Measurements from ENCODE around the gene WDFY2. TPM values are rescaled to one million over a fixed set of nuclear protein-coding genes. Genes with fewer than 3 reads are reported as not detected.

Gene WDFY2
- total and polyA plus RNA-seq, 4 donors: 3.4 to 10.5 (median 5.8) TPM

DNA sequence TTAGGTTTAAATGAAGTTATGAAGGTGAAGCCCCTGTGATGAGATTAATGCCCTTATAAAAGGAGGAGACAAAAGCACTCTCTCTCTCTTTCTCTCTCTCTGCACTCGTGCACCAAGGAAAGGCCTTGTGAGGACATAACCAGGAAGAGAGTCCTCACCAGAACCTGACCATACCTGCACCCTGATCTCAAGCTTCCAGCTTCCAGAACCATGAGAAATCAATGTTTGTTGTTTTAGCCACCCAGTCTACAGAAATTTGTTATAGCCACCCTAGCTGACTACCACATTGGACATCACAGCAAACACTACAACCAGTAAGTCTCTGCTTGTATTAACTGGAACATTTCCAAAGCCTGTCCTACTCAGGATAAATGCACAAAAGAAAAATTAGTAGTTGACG is 34.7 kb upstream of the WDFY2 start:
- no peaks in the 10 kb centered on the region for H3K27me3 ChIP-seq (ENCODE audit: control insufficient read depth in 4 of 4, insufficient read depth in 4 of 4, low read length in 3 of 4)
- WGBS: 89% methylated on average over 2 of the region's 2 CpGs
- H3K4me3 ChIP-seq (ENCODE audit: low read depth in 1 of 3, low read length in 3 of 3): no peak overlapping the region
- no peak for DNase-seq (ENCODE audit: low spot score)
- no peak overlapping the region for H3K27ac ChIP-seq (ENCODE audit: low read depth in 1 of 2, low read length in 2 of 2)
- TF ChIP-seq HNF4G (IDR thresholded peaks at IDR 0.05) (no peak), RXRA (IDR thresholded peaks at IDR 0.05) (no peak), NR2F2 (IDR thresholded peaks at IDR 0.05) (no peak), TAF1 (conservative IDR thresholded peaks at IDR 0.05) (no peak), HNF4A (conservative IDR thresholded peaks at IDR 0.05) (no peak)
- TF ChIP-seq, protein P1, sequence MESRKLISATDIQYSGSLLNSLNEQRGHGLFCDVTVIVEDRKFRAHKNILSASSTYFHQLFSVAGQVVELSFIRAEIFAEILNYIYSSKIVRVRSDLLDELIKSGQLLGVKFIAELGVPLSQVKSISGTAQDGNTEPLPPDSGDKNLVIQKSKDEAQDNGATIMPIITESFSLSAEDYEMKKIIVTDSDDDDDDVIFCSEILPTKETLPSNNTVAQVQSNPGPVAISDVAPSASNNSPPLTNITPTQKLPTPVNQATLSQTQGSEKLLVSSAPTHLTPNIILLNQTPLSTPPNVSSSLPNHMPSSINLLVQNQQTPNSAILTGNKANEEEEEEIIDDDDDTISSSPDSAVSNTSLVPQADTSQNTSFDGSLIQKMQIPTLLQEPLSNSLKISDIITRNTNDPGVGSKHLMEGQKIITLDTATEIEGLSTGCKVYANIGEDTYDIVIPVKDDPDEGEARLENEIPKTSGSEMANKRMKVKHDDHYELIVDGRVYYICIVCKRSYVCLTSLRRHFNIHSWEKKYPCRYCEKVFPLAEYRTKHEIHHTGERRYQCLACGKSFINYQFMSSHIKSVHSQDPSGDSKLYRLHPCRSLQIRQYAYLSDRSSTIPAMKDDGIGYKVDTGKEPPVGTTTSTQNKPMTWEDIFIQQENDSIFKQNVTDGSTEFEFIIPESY (IDR thresholded peaks at IDR 0.05): no peak
- TF ChIP-seq, protein P2, sequence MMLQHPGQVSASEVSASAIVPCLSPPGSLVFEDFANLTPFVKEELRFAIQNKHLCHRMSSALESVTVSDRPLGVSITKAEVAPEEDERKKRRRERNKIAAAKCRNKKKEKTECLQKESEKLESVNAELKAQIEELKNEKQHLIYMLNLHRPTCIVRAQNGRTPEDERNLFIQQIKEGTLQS (IDR thresholded peaks at IDR 0.05): no peak
- no peaks in the 10 kb centered on the region for H3K9me3 ChIP-seq (ENCODE audit: control insufficient read depth in 4 of 4, low read length in 3 of 4)
- no peaks in the 10 kb centered on the region for H3K36me3 ChIP-seq (ENCODE audit: control insufficient read depth in 4 of 4, insufficient read depth in 3 of 4, low read depth in 1 of 4, low read length in 3 of 4)
- no peak overlapping the region for H3K9ac ChIP-seq (ENCODE audit: low read depth in 1 of 2, low read length in 2 of 2)
- no peaks in the 10 kb centered on the region for H3K4me1 ChIP-seq (ENCODE audit: control insufficient read depth in 4 of 4, insufficient read depth in 4 of 4, low read length in 3 of 4)

DNA sequence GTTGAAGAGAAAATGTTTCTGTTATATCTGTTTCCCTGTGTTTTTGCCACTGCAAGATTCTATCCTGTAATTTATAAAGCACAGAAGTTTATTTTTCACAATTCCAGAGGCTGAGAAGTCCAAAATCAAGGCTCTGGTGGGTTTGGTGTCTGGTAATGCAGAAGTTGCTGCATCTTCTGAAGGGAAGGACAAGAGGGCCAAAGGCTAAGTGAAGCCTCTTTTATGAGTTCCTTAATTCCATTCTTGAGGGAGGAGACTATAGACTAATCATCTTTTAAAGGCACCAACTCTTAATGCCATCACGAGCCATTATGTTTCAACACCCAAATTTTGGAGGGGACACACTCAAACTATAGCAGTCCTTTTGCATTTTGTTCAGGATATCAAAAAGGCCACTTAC is 34.1 kb upstream of the WDFY2 start:
- TF ChIP-seq HNF4A (conservative IDR thresholded peaks at IDR 0.05) (no peak), GABPA (IDR thresholded peaks at IDR 0.05 in 1 of 2, conservative IDR thresholded peaks at IDR 0.05 in 1 of 2) (no peak), TAF1 (conservative IDR thresholded peaks at IDR 0.05) (no peak), FOXA2 (IDR thresholded peaks at IDR 0.05) (no peak), RAD21 (IDR thresholded peaks at IDR 0.05) (no peak), JUND (IDR thresholded peaks at IDR 0.05) (no peak), RXRA (IDR thresholded peaks at IDR 0.05) (no peak), YY1 (IDR thresholded peaks at IDR 0.05) (no peak), HNF4G (IDR thresholded peaks at IDR 0.05) (no peak), EGR1 (IDR thresholded peaks at IDR 0.05; ENCODE audit: low read depth in 2 of 2) (no peak), FOXA1 (IDR thresholded peaks at IDR 0.05) (no peak), SP1 (IDR thresholded peaks at IDR 0.05) (no peak)
- TF ChIP-seq, protein P3, sequence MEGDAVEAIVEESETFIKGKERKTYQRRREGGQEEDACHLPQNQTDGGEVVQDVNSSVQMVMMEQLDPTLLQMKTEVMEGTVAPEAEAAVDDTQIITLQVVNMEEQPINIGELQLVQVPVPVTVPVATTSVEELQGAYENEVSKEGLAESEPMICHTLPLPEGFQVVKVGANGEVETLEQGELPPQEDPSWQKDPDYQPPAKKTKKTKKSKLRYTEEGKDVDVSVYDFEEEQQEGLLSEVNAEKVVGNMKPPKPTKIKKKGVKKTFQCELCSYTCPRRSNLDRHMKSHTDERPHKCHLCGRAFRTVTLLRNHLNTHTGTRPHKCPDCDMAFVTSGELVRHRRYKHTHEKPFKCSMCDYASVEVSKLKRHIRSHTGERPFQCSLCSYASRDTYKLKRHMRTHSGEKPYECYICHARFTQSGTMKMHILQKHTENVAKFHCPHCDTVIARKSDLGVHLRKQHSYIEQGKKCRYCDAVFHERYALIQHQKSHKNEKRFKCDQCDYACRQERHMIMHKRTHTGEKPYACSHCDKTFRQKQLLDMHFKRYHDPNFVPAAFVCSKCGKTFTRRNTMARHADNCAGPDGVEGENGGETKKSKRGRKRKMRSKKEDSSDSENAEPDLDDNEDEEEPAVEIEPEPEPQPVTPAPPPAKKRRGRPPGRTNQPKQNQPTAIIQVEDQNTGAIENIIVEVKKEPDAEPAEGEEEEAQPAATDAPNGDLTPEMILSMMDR (IDR thresholded peaks at IDR 0.05; ENCODE audit: low read depth, low read length, missing input control): no peak
- TF ChIP-seq, protein P1 (IDR thresholded peaks at IDR 0.05): no peak
- TF ChIP-seq, protein P4, sequence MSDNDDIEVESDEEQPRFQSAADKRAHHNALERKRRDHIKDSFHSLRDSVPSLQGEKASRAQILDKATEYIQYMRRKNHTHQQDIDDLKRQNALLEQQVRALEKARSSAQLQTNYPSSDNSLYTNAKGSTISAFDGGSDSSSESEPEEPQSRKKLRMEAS (IDR thresholded peaks at IDR 0.05): no peak
- TF ChIP-seq, protein P2 (IDR thresholded peaks at IDR 0.05): no peak
- no peak for DNase-seq (ENCODE audit: low spot score)
- Histone ChIP-seq H3K27ac (ENCODE audit: low read depth in 1 of 2, low read length in 2 of 2) (no peak overlapping the region), H3K9me3 (ENCODE audit: control insufficient read depth in 4 of 4, low read length in 3 of 4) (no peaks in the 10 kb centered on the region), H3K9ac (ENCODE audit: low read depth in 1 of 2, low read length in 2 of 2) (no peak overlapping the region), H3K4me3 (ENCODE audit: low read depth in 1 of 3, low read length in 3 of 3) (no peak overlapping the region), H3K4me1 (ENCODE audit: control insufficient read depth in 4 of 4, insufficient read depth in 4 of 4, low read length in 3 of 4) (no peaks in the 10 kb centered on the region), H3K27me3 (ENCODE audit: control insufficient read depth in 4 of 4, insufficient read depth in 4 of 4, low read length in 3 of 4) (no peaks in the 10 kb centered on the region), H3K36me3 (ENCODE audit: control insufficient read depth in 4 of 4, insufficient read depth in 3 of 4, low read depth in 1 of 4, low read length in 3 of 4) (no peaks in the 10 kb centered on the region)
- 91% methylated on average over 1 of the region's 1 CpG for WGBS
